SW480 (cell line): ENCODE data around the gene ADCK1.
"Not testable (repeated sequence)": the region's sequence is repeated elsewhere in the genome, so short reads cannot be mapped to it uniquely, and the experiment has no call there.

Source experiments
- DNase-seq: peaks from one replicate; pipeline ENCODE4 v3.0.0-alpha.2; 2016; ENCODE audit warnings: low spot score

ADCK1 gene

DNA sequence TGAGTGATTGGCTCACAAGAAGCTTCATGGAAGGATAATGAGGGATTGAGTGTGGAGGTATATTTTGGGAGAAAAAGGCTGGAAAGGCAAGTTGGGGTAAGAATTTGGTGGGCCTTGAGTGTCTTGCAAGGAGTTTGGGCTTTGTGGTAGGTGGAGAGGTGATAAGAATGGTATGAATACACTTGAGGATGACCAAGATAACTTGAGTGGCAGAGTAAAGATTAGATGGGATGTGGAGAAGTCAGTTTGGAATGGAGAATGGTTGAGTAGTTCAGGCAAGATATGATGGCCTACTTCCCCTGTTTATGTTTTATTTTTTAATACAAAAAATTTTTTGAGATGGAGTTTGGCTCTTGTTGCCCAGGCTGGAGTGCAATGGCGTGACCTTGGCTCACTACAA is 9.1 kb downstream of the ADCK1 start:
- DNase-seq = no peak

- no peak for DNase-seq
Measured at GRCh38 chr14:77812028-77812427, 12.1 kb downstream of the ADCK1 start.

DNA sequence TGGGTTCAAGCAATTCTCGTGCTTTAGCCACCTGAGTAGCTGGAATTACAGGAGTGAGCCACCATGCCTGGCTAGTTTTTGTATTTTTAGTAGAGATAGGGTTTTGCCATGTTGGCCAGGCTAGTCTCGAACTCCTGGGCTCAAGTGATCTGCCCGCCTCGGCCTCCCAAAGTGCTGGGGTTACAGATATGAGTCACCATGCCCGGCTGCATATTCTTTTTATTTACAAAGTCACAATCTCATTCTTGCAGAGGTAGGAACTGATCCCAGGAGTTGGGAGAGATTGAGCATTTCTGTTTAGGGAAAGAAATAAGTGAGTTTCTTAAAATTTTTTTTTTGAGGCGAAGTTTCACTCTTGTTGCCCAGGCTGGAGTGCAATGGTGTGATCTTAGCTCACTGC is 12.8 kb downstream of the ADCK1 start:
- not testable (repeated sequence) for DNase-seq

- no peak for DNase-seq
Measured at GRCh38 chr14:77822307-77822706, 22.4 kb downstream of the ADCK1 start.

DNA sequence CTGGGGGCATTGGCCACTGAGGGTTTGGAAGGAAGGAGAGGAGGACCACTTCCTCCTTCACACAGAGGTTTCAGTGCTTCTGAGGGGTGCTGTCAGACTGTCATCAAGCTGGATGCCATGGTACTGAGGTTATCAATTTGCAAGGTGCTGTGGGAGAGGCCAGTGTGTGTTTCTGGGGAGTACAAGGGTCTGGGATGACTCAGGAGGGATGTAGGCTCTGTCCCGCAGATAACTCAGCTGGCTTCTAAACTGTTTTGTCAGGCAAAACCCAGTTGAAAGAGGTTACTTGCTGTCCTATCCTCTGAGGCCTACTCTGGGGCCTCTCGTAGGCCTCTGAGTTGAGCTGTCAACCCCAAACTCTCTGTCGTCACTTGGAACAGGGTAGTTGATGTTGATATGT is 22.8 kb downstream of the ADCK1 start:
- DNase-seq = no peak

DNA sequence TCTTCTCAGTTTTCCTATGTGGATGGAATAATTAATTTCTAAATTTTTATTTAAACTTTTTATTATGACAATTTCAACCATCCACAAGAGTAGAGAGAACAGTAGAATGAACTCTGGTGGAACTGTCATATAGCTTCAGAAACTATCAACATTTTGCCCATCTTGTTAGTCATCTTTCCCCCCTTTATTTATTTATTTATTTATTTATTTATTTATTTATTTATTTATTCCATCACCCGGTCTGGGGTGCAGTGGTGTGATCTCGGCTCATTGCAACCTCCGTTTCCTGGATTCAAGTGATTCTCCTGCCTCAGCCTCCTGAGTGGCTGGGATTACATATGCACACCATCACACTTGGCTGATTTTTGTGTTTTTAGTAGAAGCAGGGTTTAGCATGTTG is 23.5 kb downstream of the ADCK1 start:
- DNase-seq = no peak

DNA sequence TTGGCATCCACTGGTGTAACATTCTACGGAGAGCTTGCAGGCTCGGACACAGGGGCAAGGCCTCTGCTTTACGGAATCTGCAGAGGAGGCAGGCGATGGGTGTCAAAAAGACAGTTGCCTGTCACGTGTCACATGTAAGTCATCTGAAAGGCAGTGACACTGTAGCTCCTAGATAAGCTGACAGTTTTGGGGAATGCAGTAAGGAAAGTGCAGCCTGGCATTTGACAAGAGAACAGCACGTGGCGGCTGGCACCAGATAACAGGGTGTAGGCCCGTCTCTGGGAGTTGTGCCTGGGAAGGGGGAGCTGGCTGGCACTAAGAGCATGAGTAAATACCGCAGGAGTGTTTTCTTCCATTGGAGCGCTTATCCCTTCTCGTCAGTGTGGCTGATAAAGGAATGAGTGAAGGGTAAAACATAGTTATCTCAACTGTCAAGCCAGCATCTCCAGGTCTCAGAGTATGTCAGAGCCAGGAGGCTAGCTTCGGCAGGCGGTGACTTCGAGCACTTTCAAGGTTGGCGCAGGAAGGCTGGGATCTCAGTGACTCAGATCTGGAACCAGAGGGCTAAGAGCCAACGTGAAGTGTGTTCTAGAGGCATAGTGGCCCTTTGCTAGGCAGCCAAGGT is 26.1 kb downstream of the ADCK1 start:
- no peak for DNase-seq

DNA sequence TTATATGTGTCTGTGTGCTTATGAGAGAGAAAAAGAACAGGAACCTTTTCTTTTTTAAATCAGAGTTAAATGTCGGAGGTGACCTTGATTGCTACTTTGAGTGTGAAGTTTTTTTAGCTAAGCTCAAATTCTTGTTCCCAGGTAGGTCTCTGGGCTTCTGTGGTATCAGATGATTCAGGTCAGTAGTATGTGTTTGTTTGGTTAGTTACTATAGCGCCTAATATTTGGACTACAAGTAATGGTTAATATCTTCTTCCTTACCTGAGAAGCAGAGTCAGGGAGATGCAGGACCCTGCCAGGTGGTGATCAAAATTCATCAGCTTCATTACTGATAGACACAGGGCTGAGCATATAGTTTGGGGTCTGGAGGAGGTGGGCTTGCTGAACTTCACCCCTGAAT is 30.8 kb downstream of the ADCK1 start:
- DNase-seq = peak; percentile 28

DNA sequence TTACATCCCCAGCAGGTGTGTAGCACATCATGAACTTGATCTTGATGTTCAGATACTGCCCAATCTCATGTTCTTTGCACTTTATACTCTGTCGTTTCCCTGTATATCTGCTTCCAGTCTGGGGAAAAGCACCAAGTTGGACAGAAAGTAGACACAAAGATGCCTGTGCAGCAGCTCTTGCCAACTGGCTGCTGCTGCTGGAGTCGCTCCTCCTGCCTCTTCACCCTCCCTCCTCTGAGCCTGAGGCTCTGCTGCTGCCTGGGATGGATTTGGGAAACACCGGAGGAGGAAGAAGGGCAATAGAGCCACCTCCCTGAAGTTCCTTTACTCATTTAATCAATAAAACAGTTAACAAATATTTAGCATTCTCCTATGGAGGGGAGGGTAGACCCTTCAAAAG is 32.4 kb downstream of the ADCK1 start:
- no peak for DNase-seq

DNA sequence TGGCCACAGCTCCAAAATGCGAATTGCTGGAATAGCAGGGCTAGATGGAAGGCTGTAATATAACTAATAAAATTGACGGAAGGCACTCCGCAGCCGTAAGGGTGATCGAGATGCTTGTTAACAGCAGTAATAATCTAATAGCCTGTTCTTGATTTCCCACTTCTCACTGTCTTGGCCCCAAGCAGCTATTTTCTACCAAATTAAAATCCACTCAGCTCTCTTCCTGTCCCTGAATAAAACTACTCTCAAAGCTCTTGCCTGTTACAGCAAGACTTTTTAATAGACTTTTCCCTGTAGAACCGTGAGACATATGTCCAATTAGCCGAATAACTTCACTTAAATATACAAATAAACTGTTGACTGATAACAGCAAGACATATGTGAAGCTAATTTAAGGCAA is 38.0 kb downstream of the ADCK1 start:
- DNase-seq = no peak

DNA sequence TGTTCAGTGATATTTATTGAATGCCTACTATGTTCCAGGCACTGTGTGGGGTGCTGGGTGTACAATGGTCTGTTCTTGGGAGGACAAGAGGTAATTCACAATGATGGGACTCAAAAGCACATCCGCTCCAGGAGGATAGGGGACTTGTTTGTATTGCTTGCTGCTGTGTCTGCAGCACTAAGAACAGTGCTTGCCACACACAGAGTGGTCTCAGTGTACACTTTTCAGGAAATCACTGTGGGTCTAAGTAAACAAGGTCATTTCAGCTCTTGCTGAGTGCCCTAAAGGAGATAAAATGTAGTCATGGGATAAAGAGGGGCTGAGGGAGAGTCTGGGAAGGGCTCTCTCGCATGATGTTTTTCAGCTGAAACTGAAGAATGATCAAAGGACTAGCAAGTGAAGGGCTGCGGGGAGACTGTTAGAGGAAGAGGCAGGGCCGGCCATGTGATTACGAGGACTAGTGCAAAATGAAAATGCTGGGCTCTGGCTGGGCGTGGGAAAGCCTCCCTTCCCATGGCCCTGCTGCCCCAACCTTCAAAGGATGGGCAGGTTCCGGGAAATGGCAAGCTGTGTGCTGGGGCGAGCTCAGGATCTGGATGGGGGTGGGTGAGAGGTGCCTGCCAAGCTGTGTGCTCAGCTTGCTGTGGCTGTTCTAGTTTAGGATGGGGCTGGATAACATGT is 39.1 kb downstream of the ADCK1 start:
- no peak for DNase-seq

GRCh38 chr14:77843195-77843594 is 43.3 kb downstream of the ADCK1 start:
- no peak for DNase-seq

GRCh38 chr14:77843651-77844050 is 43.7 kb downstream of the ADCK1 start:
- DNase-seq = no peak

DNA sequence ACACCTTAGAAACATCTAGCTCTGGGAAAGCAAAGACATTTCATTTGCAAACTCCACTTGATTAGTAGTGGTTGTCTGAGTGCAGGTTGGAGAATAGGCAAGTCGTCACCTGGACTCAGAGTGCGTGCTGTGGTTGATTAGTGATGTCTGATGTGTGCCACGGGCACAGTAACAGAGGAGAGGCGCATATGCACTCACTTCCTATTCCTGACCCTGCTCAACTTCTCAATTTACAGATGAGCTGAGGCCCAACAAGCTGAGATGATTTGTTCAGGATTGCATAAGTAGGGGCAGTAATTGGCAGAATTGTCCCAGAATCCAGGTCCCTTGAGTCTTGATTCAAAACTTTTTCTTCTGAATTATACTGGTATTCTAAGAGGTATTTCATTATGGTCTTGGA is 44.9 kb downstream of the ADCK1 start:
- DNase-seq = no peak

DNA sequence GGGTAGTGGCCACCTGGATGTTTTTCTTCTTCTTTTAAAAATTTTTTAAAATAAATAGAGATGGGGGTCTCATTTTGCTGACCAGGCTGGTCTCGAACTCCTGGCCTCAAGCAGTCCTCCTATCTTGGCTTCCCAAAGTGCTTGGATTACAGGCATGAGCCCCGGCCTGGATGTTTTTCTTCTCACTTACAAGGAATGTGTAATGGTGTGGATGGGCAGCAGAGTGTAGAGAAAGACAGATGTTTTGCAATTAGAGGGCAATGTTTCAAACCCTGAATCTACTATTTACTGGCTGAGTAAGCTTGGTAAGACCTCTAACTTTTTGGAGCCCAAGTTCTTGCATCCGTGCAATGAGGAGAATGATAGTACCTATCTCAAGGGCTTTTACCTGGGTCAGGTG is 48.1 kb downstream of the ADCK1 start:
- no peak for DNase-seq

DNA sequence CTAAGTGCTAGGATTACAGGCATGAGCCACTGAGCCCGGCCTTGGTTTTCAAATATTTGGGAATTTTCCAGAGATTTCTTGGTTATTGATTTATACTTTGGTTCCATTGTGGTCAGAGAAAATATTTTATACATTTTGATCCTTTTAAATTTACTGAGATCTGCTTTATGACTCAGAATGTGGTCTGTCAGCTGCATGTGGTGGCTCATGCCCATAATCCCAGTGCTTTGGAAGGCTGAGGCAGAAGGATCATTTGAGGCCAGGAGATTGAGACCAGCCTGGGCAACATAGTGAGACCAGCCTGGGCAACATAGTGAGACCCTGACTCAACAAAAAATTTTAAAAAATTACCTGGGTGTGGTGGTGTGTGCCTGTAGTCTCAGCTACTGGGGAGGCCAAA is 49.8 kb downstream of the ADCK1 start:
- DNase-seq = no peak

DNA sequence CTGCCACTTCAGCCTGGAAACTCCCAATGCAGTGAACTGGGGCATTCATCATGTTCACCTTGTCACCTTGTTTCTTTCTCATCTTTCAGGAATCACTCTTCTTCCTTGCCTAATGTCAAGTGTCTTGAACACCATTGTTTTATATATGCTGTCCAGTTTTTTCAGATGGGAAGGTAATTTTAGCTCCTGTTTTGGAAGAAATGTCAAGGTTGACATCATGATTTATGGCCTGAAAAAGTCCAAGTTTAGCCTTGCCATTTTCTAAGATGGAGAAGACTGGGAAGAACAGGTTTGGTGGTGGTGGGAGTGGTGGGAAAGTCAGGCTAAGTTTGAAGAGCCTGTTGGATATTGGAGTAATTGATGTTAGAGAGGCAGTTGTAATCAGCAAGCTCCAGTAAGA is 54.0 kb downstream of the ADCK1 start:
- DNase-seq = no peak

GRCh38 chr14:77856941-77857340 is 57.0 kb downstream of the ADCK1 start:
- DNase-seq = no peak

DNA sequence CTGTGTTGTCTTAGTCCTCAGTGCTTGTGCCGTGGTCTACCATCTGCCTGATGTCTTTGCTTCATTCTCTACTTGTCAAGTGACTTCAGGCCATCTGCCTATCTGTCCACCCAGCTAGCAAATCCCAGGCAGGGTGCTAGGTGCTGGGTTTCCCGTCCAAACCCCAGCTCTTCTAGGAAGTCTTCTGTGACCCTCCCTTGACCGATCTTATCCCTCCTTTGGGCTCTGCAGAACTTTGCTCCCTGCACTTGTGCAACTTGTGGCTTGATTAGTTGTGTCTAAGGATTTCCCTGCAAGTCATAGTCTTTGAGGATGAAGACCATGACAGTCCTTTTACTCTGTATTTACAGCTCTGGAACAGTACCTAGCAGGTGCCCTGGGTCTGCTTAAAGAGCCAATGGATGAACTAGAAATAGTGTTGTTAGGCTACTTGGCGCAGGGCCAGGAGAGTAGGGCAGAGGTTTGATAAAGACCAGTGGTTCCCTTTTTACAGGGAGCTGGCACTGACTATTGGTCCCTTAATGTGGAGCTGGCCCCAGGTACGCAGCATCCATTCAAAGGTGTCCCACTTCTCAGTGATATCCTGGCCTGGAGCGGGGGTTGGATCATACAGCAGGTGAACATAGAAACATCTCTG is 60.1 kb downstream of the ADCK1 start:
- DNase-seq = no peak

- no peak for DNase-seq
Measured at GRCh38 chr14:77861201-77861600, 61.3 kb downstream of the ADCK1 start.

GRCh38 chr14:77862154-77862786 is 62.4 kb downstream of the ADCK1 start:
- peak; percentile 38 for DNase-seq

DNA sequence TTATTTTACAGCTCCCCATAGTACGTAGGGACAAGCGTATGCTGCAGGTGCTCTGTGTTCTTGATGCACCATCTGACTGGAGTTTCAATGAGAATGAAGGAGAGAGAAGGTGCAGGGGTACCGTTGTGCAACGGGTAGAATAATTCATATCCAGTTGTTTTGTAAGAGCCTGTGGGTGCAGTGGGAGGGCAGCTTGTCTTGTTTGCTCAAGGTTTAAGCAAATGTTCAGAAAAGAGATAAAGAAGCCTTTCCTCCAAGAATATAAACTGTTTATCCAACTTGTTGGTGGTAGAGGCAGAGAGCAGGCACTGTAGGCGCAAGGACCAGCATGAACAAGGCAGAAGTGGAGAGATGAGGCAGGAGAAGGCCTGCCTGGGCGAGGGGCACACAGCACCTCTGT is 64.2 kb downstream of the ADCK1 start:
- no peak for DNase-seq

DNA sequence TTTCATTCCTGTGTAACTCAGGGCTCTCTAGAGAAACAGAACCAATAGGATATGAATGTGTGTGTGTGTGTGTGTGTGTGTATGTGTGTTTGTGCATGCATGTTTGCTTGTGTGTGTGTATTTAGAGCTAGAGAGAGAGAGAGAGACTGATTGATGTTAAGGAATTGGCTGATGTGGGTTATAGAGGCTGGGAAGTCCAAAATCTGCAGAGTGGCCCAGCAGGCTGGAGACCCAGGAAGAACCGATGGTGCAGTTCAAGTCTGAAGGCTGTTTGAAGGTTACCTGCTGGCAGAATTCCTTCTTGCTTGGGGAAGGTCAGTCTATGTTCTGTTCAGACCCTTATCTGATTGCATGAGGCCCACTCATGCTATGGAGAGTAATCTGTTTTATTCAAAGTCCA is 64.7 kb downstream of the ADCK1 start:
- no peak for DNase-seq
